Measurements from ENCODE around the gene SLC25A51.

SLC25A51 gene

GRCh38 chr9:37903647-37904444, at the start of gene SLC25A51:
TSS of gene SLC25A51 (minus strand) at chr9:37904127. CDS start at chr9:37888550, 15,577 bp downstream.
- DNase-seq (ENCODE audit: low spot score), result peak; percentile 96

DNA sequence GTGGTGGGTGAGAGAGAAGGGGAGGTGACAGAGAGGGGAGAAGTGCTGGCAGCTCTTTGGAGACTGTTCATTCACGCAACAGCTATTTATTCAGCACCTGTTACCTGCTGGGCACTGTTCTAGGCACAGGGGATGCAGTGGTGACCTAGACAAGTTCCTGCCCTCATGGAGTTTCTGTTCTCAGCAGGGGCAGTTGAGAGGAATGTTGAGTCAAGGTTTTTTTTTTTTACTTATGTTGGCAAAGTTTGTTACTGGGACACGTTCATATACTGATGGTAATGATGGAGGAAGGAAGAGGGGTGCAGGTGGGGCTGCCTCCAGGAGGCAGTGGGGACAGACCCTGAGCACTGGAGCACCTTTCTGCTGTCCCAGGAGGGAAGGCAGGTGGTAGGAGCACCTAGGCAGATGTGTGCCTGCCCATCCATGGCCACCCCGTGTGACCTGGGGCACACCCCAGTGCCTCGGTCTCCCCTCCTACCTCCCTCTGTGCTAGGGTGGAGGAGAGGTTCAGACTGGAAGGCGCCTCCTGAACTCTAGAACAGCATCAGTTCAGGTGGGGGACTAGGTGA, 49.4 kb upstream of the SLC25A51 start:
- no peak for DNase-seq (ENCODE audit: low spot score)

DNA sequence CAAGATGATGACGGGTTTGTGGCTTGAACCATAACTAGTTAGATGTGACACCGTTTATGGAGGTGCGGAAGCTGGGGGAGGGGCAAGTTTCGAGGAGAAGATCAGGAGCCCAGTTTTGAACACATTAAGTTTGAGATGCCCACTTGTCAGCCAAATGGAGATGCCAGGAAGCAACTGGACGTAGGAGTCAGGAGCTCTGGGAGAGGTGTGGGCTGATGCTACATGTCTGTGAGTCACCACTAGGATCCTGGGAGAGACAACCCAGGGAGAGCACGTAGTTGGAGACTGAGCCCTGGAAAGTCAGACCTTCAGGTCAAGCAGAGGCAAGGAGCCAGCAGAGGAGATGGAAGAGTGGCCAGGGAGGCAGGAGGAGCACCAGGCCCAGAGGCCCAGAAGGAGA, 48.8 kb upstream of the SLC25A51 start:
- DNase-seq (ENCODE audit: low spot score), result peak; percentile 50

GRCh38 chr9:37951671-37952449, 47.9 kb upstream of the SLC25A51 start:
- DNase-seq (ENCODE audit: low spot score), result no peak

- DNase-seq (ENCODE audit: low spot score), result no peak
Measured at GRCh38 chr9:37950561-37950960, 46.6 kb upstream of the SLC25A51 start.

- DNase-seq (ENCODE audit: low spot score), result no peak
Measured at GRCh38 chr9:37949576-37949975, 45.6 kb upstream of the SLC25A51 start.

- no peak for DNase-seq (ENCODE audit: low spot score)
Measured at GRCh38 chr9:37948417-37948980, 44.6 kb upstream of the SLC25A51 start.

GRCh38 chr9:37947977-37948376, 44.0 kb upstream of the SLC25A51 start:
- DNase-seq (ENCODE audit: low spot score), result no peak

GRCh38 chr9:37947471-37947870, 43.5 kb upstream of the SLC25A51 start:
- no peak for DNase-seq (ENCODE audit: low spot score)

- DNase-seq (ENCODE audit: low spot score), result no peak
Measured at GRCh38 chr9:37946971-37947370, 43.0 kb upstream of the SLC25A51 start.

DNA sequence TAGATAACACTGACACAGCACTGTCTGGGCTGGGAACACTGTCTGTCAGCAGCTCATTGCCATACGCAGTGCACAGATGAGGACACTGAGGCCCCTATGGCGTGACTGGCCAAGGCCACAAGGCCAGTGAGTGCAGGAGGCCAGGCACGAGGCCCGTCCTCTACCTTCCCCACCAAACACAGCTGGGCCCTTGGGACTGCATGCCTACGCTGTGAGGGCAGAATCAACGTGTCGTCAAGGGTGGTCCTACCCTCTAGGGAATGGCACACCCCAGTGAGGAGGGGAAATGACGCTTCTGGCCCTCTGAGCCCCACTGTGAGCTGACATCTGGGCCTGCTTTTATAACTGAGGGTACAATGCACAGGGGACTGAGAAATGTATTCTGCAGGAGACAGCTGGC, 42.1 kb upstream of the SLC25A51 start:
- no peak for DNase-seq (ENCODE audit: low spot score)

DNA sequence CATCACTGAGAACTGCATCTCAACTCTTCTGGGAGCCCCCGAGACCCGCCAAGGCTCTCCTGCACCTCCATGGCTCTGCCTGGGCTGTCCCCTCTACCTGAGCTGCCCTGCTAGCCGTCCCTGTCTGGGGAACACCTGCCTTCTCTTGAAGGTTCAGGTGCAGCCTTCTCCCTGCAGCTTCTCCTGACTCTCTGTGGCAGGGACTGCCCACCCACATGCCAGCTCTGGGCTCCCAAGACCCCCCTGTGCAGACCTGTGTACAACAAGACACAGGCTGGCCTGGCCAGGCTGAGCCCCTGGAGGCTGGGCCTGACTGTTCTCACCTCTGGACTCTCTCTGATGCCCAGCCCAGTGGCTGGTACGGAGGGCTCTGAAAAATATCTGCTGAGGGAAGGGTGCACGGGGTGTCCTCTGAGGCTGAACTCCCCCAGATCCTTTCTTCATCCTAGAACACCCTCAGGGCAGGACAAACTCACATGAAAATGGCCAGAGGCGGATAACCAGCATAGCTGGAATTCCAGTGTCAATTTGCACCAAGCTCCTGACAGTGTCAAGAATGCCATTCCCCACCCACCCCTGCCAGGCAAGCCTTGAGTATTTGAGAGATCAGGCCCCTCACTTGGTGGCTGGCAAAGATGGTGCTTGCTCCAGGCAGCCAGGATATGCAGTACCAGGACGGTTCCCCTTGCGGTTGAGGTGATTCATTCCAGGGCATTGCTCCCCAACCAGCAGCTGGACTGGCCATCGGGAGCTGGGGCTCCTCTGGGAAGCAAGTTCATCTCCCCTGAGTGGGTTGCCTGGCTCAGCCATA, 40.9 kb upstream of the SLC25A51 start:
- no peak for DNase-seq (ENCODE audit: low spot score)

DNA sequence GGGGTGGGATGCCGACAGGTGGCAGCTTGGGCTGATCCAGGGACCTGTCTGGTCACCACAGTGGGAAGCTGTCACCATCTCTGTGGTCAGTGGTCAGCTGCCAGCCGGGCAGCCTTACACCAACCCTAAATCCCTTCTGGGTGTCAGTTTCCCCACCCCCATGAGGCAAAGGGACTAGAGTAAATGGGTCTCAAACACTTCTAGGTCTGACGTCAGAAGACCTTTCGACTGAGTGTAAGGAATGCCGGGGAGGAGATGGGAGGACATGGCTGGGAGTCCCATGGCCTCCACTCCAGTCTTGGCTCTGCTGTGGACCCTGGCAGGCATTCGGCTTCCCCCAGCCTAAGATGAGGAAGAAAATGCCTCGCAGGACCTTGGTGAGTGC, 40.3 kb upstream of the SLC25A51 start:
- no peak for DNase-seq (ENCODE audit: low spot score)

DNA sequence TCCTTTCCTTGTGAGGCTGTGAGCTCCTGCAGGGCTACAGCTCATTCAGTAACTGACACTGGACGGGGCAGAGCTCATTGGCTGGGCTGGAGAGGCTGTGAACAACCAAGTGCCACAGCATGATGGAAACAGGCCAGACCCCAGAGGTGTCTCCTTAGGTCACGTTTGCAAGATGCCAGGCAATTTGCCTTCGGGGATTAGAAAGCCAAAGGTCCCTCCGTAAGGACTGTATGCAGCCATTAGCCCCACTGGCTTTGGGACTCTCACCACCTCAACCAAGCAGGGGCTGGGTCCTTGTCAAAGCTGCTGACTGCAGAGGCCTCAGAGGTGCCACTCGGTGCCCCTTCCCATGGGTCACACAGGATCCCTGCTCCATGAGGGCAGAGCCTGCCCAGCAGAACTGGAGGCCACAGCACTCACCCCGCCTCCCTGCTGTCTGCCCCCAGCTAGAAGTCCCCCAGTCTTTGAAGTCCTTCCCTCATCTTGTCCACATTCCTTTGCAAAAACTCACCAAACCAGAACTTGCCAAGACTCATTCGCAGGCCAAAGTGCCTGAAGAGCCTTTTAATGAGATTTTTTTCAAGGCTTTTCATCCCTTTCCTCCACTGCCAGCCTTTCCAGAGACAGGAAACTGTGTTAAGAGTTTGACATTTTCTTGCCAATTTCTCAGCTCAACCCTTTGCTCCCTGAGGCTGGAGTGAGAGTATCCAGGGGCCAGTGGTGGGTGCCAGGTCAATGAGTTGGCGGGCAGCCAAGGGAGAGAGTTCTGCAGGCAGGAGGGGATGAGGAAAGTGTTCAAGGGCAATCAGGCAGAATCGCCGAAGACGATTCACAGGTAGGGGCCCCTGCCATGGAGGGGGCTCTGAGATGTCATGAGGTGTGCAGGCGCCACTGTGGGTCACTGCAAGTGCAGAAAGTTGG, 39.7 kb upstream of the SLC25A51 start:
- DNase-seq (ENCODE audit: low spot score), result peak; percentile 86

- DNase-seq (ENCODE audit: low spot score), result no peak
Measured at GRCh38 chr9:37942621-37943344, 38.9 kb upstream of the SLC25A51 start.

GRCh38 chr9:37941253-37941652, 37.3 kb upstream of the SLC25A51 start:
- DNase-seq (ENCODE audit: low spot score), result no peak

DNA sequence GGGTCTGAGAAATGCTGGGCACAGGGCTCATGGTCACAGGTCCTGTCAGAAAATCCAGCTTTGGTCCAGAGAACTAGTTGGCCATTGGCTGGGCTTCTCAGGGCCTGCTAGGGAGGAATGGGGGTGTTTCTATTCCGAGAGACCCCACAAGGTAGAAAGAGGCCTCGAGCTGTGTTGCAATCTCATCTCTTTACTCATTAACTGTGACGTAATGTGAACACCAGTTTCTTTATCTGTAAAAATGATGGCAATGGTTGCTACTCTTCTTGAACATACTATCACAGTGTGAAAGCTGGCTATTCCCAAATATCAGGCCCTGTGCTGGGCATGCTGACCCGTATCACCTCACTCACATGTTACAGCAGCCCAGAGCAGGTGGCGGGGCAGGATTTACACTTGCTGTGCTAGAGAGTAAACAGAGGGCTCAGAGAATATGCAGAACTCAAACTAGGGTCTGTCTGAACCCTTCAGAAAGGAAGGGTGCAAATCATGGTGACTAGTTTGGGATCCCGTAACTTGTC, 35.7 kb upstream of the SLC25A51 start:
- no peak for DNase-seq (ENCODE audit: low spot score)

DNA sequence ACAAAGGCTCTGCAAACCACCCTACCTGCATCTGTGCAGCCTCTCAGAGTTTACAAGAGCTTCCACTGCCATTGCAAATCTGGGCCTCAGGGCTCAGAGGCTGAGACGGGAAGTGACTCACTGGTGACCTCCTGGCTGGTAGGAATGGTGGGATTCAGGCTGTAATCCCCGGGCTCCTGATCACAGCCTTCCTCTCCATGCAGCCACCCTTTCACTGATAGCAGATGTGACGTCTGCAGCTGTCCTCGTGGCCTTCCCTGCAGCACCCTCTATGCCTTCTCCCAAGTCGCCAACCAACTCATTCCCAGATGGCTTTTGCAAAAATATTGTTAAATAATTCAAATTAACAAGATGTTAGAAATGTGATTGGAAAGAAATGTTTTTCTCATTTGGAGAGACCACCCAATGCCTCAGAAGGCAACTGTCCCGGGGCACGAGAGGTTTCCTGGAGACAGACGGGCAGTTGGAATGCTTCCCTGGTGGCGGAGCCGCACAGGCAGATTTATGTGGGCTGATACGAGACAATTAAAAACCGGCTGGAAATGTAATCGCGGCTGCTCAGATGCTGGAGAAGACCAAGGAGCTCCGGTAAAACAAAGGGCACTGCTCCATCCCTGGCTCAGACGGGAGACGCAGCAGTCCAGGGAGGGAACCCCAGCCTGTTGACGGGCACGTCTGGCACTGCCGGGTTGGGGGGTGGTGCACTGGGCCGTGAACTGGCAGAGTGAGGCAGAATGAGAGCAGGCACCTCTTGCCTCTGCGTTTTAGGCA, 34.4 kb upstream of the SLC25A51 start:
- peak; percentile 75 for DNase-seq (ENCODE audit: low spot score)

DNA sequence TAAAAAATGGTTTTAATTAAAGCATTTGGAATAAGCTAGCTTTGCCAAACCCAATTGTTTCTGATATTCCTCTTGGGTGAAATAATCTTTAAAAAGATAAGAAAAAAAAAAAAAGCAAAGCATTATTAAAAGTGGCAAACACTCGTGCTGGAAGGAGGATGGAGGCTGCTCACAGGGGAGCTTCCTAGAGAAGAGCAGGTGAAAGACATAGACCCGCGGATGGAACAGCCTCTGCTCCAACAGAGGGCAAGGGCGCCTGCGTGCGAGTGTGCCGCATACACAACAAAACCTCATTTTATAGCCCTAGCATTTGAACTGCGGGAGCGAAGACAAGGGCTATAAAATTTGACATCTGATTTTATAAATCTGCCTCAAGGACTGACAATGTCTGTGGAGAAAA, 33.4 kb upstream of the SLC25A51 start:
- no peak for DNase-seq (ENCODE audit: low spot score)
